ENCODE measurements around the gene RGPD4.

The RGPD4 gene

GRCh38 chr2:107807988-107808387 lies 18.7 kb upstream of the RGPD4 start:
- TF ChIP-seq CTCF (conservative IDR thresholded peaks at IDR 0.05; ENCODE audit: control insufficient read depth, insufficient read depth, low read depth, low read length) = no peak
- DNase-seq (ENCODE audit: low read depth) = no peak
- H3K4me3 ChIP-seq (ENCODE audit: control insufficient read depth, low read depth, low read length) = no peak overlapping the region

- no peak for TF ChIP-seq CTCF (conservative IDR thresholded peaks at IDR 0.05; ENCODE audit: control insufficient read depth, insufficient read depth, low read depth, low read length)
- H3K4me3 ChIP-seq (ENCODE audit: control insufficient read depth, low read depth, low read length) = no peak overlapping the region
- no peak for DNase-seq (ENCODE audit: low read depth)
These were observed 17.7 kb upstream of the RGPD4 start for GRCh38 chr2:107808959-107809358.

- DNase-seq (ENCODE audit: low read depth) = no peak
- no peak for TF ChIP-seq CTCF (conservative IDR thresholded peaks at IDR 0.05; ENCODE audit: control insufficient read depth, insufficient read depth, low read depth, low read length)
- H3K4me3 ChIP-seq (ENCODE audit: control insufficient read depth, low read depth, low read length) = no peak overlapping the region
These were observed 16.9 kb upstream of the RGPD4 start for GRCh38 chr2:107809835-107810234.

GRCh38 chr2:107810734-107811133 lies 16.0 kb upstream of the RGPD4 start:
- no peak for DNase-seq (ENCODE audit: low read depth)
- no peak overlapping the region for H3K4me3 ChIP-seq (ENCODE audit: control insufficient read depth, low read depth, low read length)
- TF ChIP-seq CTCF (conservative IDR thresholded peaks at IDR 0.05; ENCODE audit: control insufficient read depth, insufficient read depth, low read depth, low read length) = no peak

- H3K4me3 ChIP-seq (ENCODE audit: control insufficient read depth, low read depth, low read length) = no peak overlapping the region
- no peak for DNase-seq (ENCODE audit: low read depth)
- no peak for TF ChIP-seq CTCF (conservative IDR thresholded peaks at IDR 0.05; ENCODE audit: control insufficient read depth, insufficient read depth, low read depth, low read length)
These were observed 15.3 kb upstream of the RGPD4 start for GRCh38 chr2:107811411-107811810.

GRCh38 chr2:107812006-107812405 lies 14.7 kb upstream of the RGPD4 start:
- no peak overlapping the region for H3K4me3 ChIP-seq (ENCODE audit: control insufficient read depth, low read depth, low read length)
- DNase-seq (ENCODE audit: low read depth) = no peak
- TF ChIP-seq CTCF (conservative IDR thresholded peaks at IDR 0.05; ENCODE audit: control insufficient read depth, insufficient read depth, low read depth, low read length) = no peak

- H3K4me3 ChIP-seq (ENCODE audit: control insufficient read depth, low read depth, low read length) = no peak overlapping the region
- TF ChIP-seq CTCF (conservative IDR thresholded peaks at IDR 0.05; ENCODE audit: control insufficient read depth, insufficient read depth, low read depth, low read length) = no peak
- DNase-seq (ENCODE audit: low read depth) = no peak
These were observed 9.3 kb upstream of the RGPD4 start for GRCh38 chr2:107817378-107817777.

Measured in fibroblast of mammary gland (primary cell).